GM21717 (cell line): ENCODE data around the gene FGF13.

Experiments used
- ATAC-seq: cut with Tn5 transposase; IDR thresholded peaks from one replicate; pipeline ENCODE4 v1.9.1; 2021; ENCODE audit warnings: mild to moderate bottlenecking, moderate library complexity; ENCODE audit not compliant: unreplicated experiment

The FGF13 gene

GRCh38 chrX:138664466-138664865 lies 47.1 kb downstream of the FGF13 start:
- ATAC-seq = no peak

GRCh38 chrX:138664016-138664415 lies 47.5 kb downstream of the FGF13 start:
- ATAC-seq = no peak

GRCh38 chrX:138651494-138651893 lies 60.0 kb downstream of the FGF13 start:
- no peak for ATAC-seq

DNA sequence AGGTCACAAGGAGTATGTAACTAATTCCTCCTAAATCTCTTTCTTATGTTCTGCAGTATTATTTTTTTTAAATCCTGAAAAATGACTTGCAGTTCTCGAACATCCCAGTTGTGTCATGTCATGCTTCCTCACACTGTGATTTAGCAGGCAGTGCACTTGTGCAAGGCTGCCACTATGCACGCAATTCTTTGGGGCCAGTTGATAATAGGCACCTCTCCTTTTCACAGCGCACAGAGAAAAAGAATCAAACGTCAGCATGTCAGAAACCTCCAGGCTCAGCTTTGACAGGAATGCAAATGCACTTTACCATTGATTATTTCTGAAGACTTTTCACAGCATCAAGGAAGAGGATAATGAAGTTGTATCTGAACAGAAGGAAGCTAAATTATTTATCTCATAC lies 62.9 kb downstream of the FGF13 start:
- ATAC-seq = no peak

DNA sequence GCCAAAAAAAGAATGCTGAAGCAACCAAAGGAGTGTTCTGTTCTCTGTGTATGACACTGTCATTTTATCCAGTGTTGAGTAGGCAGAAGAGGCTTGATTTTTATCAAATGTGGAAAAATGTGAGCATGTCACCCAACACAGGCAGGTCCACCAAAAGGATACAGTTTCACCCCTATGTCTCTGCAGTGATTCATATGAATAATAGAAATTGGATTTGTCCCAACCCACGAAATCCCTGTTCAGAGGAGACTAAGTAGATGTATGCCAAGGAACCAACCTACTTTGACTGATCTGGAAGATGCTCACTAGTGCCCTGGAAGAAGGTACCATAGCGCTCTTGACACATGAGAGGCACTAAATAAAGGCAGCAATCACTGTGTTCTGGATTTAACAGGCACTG lies 72.5 kb downstream of the FGF13 start:
- no peak for ATAC-seq
